NCI-H2227 (cell line): ENCODE results near the gene NKX2-2.

Source experiments
- DNase-seq: peaks from one replicate; lab custom pipeline; 2025; ENCODE audit not compliant: unreplicated experiment; lab: John Stamatoyannopoulos, UW

NKX2-2 gene

DNA sequence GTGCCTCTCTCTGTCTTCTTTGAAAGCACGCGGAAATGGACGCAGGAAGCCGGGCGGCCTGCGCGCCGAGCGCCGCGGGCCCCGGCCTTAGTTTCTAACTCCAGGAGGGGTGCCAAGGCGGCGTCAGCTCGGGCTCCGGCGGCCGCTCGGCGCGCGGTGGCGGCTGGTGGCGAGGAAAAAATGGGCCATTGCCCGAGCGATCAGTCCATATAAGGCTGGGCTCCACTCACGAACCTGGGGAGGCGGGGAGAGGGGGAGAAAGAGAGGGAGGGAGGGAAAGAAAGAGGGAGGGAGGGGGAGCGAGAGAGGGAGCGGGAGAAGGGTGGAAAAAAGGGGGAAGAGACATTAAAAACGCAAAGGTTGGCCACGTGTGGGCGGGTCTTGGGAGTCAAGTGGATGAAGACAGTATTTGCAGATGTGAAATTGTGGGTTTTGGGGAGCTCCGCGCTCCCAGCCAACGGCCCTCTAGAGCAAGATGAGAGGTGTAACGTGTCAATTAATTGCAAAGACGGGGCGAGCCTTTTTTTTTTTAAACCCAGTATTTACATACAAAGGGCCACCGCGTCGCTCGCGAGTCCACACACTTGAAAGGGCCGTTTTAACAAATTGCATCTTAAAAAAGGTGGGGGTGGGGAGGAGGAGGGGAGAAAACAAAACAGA, at the start of gene NKX2-2:
Gene NKX2-2, minus strand, starts transcription at position 184 of the 660 bp plus-strand sequence. CDS start 395 bp downstream, outside the sequence.
- no peak for DNase-seq

DNA sequence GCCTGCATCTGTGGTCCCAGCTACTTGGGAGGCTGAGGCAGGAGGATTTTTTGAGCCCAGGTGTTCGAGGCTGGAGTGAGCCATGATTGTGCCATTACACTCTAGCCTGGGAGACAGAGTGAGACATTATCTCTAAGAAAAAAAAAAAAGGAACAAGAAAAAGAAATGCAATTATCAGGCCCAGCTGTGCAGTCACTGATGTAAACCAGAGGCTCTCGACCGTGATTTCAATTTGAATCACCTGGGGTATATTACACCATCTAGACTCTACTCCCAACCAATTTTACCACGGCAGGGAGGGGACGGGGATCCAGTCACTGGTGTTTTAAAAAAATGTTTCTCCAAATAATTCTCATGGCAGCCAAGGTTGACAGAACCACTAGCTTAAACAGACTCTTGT, 48.8 kb upstream of the NKX2-2 start:
- no peak for DNase-seq

DNA sequence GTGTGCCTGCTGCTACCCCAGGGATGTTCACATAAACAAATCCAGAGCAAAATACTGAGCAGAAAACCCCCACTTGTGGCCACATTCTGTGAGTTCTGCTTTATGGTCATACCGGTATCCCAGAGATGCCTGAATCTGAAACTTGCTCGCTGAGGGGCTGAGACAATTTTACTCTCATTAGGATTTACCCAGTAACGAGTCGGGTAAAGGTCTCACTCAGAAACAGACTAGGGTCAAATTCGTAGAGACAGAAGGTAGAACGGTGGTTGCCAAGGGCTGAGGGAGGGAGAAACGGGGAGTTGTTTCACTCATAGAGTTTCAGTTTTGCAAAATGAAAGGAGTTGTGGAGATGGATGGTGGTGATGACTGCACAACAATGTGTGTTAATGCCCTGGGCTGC, 45.4 kb upstream of the NKX2-2 start:
- DNase-seq: no peak

DNA sequence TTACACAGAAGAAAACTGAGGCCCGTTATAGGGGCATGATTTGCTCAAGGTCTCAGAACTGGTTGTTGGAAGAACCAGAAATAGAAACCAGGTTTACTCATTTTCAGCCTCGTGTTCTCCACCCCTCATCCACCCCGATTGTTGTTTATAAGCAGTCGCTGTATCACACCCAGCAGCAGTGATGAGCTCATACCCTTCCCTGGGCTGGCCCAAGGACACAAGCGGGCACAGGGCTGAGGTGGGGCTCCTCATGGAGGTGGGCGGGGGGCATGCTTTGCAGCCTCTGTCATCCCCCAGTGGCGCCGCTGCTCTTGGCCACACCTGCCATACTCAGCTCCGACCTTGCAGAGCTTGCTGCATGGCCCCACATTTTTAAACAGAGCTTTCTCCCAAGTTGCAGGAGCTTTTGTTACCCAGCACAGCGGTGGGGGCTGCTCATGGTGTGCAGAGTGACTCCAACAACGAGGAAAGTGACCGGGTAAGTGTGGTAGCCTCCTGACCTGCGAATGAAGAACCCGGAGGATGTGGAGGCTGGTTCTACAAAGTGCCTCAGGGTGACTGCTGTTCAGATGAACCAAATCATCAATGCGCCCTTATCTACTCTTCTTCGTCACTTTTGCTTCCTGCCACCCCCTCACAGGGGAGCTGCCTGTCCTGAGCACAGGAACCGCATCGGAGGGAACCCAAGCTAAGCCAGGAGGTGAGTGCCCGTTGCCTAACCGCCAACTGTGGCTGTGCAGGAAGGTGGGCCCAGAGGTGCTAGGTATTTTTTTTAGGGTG, 43.6 kb upstream of the NKX2-2 start:
- no peak for DNase-seq

DNA sequence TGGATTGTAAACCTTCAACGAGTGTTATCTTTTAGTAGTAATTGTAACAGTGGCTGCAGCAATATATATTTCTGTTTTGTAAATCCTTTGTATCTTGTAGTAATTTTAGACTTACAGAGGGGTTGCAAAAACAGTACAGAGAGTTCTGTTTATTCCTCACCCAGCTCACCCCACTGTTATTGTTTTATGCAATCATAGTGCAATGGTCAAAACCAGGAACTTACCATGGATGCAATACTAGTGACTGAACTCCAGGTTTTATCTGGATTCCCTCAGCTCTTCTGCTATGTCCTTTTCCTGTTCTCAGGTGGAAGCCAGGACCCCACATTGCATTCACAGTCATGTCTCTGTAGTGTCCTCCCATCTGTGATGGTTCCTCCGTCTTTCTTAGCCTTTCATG, 42.5 kb upstream of the NKX2-2 start:
- DNase-seq: no peak

DNA sequence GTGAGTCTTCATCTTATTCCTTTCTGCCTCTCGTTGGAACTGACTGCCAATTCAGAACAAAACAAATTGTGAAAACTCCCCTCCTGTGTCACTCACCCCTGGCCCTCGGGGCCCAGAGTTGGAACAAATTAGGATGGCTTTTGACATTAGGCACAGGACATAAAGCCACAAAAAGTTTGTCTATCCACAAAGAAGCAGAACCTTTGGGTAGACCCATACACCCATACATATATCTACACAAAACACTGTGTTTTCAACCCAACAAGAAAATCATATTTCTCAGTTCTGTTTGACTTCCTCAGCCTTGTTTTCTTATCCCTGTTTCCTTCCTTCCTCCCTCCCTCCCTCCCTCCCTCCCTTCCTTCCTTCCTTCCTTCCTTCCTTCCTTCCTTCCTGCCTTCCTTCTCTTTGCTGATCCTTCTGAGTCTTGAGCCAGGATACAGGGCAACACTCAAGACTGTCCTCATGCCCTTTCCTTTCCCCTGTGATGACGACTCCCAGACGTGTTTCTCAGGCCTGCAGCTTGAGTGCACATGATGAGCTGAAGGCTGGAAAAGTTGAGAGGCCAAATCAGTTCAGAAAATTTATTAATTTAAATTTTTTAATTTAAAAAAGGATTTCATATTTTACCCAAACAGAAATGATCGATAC, 41.7 kb upstream of the NKX2-2 start:
- DNase-seq: no peak

DNA sequence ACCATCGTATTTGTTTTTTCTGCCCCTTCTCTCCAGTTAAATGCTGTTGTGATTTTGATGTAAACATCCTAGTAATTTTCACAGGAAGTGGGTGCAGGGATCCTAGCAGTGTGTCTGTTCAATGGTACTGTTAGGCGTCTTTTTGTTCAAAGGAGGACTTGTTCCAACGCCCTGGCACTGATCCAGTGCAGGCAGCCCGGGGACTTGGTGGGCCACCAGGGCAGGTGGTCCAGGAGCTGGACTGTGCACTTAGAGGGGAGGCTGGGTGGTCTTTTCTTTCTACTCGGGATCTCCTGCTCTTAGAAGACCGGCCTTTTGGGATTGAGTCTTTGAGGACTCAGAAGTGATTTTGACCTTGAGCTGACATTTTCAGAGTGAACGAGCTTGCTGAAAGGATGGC, 41.1 kb upstream of the NKX2-2 start:
- no peak for DNase-seq

DNA sequence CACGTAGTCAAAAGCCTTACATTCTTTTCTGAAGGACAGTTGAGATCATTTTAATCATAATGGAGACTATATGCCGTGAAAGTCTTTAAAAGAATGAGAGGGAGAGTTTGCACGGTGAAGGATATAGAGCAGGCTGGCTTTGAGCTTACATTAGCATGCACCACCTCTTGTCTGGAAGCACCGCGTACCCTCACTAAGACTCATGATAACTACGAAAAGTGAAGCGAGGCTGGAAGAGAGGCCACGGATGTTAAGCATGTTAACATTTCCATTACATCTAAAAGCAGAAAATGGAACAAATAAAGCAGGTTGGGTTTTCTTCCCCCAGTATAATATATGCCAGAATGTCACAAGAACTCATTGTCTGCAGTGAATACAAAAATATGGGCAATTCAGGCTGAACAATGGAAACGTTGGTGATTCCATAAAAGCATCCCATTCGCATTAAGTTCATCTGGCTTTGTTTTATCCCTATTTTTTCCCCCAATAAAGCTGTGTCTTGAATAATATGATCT, 40.6 kb upstream of the NKX2-2 start:
- no peak for DNase-seq

DNA sequence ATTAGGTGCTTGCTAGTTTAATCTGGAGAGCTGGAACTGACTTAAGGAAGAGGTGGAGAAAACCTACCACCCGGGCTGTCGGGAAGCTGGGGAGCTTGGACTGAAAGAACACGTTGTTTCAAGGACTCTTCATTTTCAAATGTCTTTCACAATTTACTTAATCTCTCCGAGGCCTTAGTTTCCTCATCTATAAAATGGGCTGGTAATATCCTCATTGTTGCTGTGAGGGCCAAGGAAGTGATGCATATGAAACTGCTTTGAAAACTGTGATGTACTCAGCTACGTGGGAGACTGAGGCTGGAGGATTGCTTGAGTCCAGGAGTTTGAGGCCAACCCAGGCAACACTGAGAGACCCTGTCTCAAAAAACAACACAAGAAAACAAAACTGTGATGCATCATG, 36.7 kb upstream of the NKX2-2 start:
- no peak for DNase-seq

DNA sequence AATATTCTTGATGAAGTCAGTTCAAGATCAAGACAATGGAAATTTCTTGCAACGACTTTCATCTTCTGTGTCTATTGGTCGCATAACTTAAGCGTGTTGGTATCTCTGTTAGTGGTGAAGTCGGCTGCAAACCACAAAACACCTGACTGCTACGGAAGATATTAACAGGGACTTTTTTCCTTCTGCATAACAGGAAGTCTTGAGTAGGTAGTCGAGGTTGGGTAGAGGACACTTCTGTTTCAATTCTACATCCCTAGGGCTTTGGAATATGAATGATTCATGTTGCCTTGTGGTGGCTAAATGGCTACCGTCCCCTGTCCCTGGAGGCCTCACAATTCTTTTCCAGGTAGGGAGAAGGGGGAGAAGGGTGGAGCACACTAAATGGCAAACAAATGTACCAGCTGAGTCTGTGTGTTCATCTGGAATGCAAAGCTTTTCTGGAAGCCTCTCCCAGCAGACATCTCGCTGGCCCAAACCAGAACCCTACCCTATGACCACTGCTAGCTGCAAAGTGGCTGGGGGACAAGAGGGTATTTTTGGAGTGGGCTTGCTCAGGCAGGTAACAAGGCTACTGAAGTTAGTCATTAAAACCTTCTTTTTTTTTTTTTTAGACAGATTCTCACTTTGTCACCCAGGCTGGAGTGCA, 34.6 kb upstream of the NKX2-2 start:
- DNase-seq: no peak

DNA sequence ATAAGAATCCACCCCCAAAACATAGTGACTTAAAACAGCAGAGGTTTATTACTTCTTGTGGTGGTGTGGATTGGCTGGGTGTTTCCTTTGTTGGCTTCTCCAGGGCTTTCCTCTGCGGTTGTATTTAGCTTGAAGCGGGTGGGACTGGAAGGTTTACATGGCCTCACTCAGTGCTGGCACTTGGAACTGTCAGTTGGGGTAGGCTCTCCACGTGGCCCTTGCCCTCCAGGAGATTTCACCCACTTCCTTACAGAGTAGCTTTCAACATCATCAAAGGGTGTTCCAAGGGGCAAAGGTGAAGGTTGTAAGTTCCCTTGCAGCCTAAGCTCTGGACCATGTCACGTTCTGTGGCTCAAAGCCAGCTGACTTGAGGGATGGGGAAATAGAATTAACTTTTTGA, 32.5 kb upstream of the NKX2-2 start:
- DNase-seq: no peak

DNA sequence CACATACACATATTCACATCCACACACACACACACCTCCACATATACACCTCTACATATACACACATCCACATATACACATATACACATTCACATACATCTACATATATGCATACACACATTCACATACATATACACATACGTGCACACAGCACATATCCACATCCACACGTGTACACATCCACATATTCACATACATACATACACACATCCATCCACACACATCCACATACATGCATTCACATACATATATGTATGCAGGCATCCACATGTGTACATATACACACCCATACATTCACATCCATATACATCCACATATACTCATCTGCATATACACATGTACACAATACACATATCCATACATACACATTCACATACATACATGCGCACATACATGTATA, 25.6 kb upstream of the NKX2-2 start:
- DNase-seq: no peak

DNA sequence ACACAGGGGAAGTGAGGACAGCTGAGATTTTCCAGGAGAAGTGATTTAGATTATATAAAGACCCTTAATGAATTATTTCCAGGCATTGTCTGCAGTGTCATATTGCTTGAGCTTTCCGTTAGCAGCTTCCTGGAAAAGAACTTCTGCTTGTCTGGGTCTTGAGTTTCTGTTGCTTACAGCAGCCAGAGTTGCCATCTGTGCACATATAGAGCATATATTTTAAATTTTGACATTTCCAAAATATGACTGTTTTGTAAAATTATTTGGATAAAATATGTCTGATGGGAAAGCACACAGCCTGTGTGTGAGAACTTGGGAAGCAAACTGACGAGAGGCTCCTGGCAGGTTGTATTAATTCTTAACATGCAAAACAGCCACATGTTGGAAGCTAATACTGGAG, 21.0 kb upstream of the NKX2-2 start:
- DNase-seq: no peak

DNA sequence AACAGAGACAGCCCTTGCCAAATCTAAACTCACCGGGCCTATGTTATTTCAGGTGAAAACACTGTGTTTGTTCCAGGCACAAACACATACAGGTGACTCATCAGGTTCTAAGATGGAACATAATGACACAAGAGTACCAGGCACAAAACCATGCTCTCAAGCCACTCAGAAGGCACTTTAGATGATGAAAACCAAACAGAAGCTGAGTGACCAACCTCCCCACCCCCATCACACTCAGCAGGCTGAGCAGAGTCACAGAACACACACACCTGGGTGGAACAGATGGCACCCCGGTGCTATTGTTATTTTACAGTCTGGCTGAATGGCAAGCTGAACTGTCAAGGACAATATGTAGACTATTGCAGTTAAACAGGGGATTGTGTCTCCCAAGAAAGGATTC, 20.6 kb upstream of the NKX2-2 start:
- DNase-seq: no peak

DNA sequence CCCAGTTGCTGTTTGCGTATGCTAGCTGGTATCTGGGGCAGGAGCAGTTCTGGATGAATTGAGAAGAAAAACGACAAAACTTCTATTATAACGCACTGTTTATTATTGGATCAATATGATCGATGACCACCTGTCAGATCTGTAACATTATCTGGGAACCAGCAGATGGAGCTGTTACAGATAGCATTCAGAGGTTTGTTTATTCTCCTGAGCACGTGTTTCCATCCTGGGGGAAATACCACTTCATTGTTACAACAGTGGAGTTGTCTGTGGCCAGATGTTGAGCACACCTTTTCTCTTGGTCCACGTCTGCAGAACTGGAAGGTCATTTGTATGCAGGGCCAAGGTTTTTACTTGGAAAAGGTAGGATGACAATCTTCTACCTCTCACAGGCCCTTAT, 16.0 kb upstream of the NKX2-2 start:
- DNase-seq: no peak

DNA sequence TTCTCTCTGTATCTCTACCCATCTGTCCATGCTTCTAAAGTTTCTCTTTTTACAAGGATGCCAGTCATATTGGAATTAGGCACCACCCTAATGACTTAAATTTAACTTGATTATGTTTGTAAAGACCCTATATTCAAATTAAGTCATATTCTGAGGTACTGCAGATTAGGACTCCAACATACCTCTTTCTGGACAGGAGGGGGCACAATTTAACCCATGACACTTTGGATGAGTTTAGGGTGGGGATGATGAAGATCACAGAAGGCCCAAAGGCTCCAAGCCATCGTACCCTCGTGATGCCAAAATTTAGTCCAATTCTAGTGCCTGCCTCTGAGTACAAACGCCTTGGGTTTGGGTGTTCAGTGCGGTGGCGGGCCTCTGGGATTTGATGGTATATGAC, 15.0 kb upstream of the NKX2-2 start:
- DNase-seq: no peak

DNA sequence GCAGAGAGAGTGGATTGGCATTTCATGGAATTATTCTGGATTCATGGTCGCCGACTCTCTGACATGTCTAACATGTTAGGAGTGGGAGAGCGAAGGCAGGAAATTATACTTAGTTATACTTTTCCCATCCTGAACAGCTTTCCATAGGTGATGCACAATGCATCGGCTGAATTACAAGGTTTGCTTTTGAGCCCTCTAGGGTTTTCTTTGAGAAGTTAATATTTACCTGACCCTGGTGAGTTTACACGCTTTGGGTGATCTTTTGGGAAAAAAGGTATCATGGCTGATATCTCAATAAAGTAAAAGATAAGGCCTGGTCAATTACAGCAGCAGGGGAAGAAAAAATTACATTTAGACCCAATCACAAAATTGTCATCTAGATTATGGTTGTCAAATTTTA, 14.0 kb upstream of the NKX2-2 start:
- no peak for DNase-seq

DNA sequence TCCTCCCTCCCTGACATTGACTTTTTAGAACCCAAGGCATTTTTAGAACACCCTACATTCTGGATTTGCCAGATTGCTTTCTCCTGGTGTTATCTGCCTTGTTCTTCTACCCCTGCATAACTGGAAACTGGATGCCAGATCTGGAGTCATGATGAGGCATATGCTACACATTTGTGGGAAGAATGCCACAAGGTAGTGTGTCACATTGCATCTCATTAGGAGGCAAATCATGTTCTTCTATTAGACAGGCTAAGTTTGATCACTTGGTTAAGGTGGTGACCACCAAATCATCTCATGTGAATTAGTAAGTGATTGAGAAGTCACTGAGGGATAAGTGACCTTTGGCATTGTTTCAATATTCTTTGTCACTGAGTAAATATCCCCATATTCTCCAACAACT, 12.9 kb upstream of the NKX2-2 start:
- DNase-seq: no peak

DNA sequence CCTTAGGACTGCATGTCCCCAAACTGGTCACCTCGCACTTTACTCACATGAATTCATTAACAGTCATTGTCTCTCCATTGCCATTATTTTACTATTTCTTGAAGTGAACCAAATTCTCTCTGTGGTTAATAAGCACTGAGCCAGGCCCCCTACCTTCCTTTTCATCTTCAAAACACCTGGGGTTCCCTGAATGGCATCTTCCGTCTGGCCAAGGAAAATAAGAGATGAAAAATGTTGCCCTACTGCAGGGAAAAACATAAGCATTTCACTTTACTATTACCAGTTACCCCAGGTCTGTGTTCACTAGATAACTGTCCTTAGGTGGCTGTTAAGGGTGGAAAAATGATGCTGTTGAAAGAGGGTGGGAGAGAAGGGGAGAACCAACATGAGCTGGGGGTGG, 10.0 kb upstream of the NKX2-2 start:
- DNase-seq: no peak

DNA sequence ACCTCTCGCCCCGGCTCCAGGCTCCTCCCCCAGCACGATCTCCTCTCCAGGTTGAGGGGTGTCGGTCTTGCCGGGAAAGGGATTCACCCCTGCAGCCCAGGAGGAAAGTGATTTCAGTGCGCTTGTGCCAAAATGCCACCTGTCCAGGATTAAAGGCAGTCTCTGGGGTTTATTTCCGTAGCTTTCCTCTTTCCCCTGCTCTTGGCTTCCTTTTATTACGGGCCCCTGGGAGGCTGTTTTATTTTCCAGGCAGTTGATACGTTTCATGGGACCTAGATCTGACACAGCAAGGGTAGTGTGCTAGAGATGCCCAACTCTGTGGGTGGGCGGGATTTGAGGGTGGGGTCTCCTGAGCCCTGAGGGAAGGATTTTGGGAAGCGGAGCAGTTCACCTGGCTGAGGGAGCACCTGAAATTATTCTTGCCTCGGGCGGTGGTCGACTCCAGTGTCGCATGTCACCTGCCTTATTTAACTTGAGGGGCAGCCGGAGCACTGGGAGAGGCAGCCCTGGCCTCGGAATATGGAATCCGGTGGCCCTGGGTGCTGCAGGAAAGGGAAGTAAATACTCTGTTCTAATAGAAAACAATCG, 9.5 kb upstream of the NKX2-2 start:
- DNase-seq: no peak
